Measurements from ENCODE around the gene IRGQ. TPM values are rescaled to one million over a fixed set of nuclear protein-coding genes. Genes with fewer than 3 reads are reported as not detected.

The IRGQ gene
- polyA plus RNA-seq, 1 donor from 2014 or later, result 156 TPM

DNA sequence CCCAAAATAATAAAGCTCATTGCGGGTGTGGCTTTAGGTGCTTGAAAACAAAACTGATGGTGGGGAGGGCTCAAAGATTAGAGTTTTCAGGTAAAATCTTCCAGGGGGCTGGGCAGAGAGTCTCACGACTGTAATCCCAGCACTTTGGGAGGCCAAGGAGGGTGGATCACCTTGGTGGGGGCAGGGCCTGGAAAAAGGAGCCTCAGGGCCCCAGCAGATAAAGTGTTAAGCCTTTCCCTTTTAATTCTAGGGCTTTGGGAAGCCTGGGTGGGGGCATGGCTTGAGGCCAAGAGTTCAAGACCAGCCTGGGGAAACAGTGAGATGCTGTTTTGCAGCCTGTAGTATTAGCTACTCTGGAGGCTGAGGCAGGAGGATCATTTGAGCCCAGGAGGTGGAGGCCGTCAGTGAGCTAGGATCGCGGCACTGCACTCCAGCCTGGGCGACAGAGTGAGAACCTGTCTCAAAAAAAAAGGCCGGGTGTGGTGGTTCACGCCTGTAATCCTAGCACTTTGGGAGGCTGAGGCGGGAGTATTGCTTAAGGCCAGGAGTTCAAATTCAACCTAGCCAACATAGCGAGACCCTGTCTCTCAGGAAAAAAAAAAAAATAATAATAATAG, 1.7 kb downstream of the IRGQ start:
- Histone ChIP-seq H2AFZ (ENCODE audit: low read depth, low read length) (no peak overlapping the region), H3K9me2 (ENCODE audit: insufficient read depth, low read length) (no peaks in the 10 kb centered on the region), H3K9me3 (ENCODE audit: low read length) (no peaks in the 10 kb centered on the region), H3F3A (ENCODE audit: insufficient read depth, low read length, poor library complexity, severe bottlenecking) (no peaks in the 10 kb centered on the region), H3K4me3 (ENCODE audit: low read length) (peak overlapping the region; percentile 99), H3K27ac (ENCODE audit: low read length) (peak overlapping the region; percentile 99), H3K27me3 (ENCODE audit: insufficient read depth, low read depth, low read length) (no peaks in the 10 kb centered on the region), H3K36me3 (ENCODE audit: insufficient read depth, low read length) (no peaks in the 10 kb centered on the region), H3K4me2 (ENCODE audit: low read length) (peak overlapping the region; percentile 78), H4K20me1 (ENCODE audit: insufficient read depth) (peaks cover 4% of the 10 kb centered on the region), H3K79me2 (replicated peaks; ENCODE audit: insufficient read depth, low read length) (peaks cover 42% of the 10 kb centered on the region), H3K9ac (ENCODE audit: low read length) (peak overlapping the region; percentile 99)
- TF ChIP-seq TAF1 (IDR thresholded peaks at IDR 0.05; ENCODE audit: low read depth) (no peak), MXI1 (conservative IDR thresholded peaks at IDR 0.05; ENCODE audit: poor library complexity, severe bottlenecking) (no peak), SMC3 (conservative IDR thresholded peaks at IDR 0.05; ENCODE audit: poor library complexity) (no peak), RAD21 (conservative IDR thresholded peaks at IDR 0.05) (no peak), POLR2AphosphoS5 (IDR thresholded peaks at IDR 0.05) (no peak), EZH2 (IDR thresholded peaks at IDR 0.05; ENCODE audit: borderline replicate concordance, insufficient read depth, low read length, poor library complexity, severe bottlenecking) (no peak), EP300 (conservative IDR thresholded peaks at IDR 0.05; ENCODE audit: poor library complexity, severe bottlenecking) (no peak)
- TF ChIP-seq, protein P1, sequence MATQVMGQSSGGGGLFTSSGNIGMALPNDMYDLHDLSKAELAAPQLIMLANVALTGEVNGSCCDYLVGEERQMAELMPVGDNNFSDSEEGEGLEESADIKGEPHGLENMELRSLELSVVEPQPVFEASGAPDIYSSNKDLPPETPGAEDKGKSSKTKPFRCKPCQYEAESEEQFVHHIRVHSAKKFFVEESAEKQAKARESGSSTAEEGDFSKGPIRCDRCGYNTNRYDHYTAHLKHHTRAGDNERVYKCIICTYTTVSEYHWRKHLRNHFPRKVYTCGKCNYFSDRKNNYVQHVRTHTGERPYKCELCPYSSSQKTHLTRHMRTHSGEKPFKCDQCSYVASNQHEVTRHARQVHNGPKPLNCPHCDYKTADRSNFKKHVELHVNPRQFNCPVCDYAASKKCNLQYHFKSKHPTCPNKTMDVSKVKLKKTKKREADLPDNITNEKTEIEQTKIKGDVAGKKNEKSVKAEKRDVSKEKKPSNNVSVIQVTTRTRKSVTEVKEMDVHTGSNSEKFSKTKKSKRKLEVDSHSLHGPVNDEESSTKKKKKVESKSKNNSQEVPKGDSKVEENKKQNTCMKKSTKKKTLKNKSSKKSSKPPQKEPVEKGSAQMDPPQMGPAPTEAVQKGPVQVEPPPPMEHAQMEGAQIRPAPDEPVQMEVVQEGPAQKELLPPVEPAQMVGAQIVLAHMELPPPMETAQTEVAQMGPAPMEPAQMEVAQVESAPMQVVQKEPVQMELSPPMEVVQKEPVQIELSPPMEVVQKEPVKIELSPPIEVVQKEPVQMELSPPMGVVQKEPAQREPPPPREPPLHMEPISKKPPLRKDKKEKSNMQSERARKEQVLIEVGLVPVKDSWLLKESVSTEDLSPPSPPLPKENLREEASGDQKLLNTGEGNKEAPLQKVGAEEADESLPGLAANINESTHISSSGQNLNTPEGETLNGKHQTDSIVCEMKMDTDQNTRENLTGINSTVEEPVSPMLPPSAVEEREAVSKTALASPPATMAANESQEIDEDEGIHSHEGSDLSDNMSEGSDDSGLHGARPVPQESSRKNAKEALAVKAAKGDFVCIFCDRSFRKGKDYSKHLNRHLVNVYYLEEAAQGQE (IDR thresholded peaks at IDR 0.05; ENCODE audit: borderline replicate concordance), result no peak
- TF ChIP-seq, protein P2, sequence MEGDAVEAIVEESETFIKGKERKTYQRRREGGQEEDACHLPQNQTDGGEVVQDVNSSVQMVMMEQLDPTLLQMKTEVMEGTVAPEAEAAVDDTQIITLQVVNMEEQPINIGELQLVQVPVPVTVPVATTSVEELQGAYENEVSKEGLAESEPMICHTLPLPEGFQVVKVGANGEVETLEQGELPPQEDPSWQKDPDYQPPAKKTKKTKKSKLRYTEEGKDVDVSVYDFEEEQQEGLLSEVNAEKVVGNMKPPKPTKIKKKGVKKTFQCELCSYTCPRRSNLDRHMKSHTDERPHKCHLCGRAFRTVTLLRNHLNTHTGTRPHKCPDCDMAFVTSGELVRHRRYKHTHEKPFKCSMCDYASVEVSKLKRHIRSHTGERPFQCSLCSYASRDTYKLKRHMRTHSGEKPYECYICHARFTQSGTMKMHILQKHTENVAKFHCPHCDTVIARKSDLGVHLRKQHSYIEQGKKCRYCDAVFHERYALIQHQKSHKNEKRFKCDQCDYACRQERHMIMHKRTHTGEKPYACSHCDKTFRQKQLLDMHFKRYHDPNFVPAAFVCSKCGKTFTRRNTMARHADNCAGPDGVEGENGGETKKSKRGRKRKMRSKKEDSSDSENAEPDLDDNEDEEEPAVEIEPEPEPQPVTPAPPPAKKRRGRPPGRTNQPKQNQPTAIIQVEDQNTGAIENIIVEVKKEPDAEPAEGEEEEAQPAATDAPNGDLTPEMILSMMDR (IDR thresholded peaks at IDR 0.05; ENCODE audit: poor library complexity, severe bottlenecking), result no peak

DNA sequence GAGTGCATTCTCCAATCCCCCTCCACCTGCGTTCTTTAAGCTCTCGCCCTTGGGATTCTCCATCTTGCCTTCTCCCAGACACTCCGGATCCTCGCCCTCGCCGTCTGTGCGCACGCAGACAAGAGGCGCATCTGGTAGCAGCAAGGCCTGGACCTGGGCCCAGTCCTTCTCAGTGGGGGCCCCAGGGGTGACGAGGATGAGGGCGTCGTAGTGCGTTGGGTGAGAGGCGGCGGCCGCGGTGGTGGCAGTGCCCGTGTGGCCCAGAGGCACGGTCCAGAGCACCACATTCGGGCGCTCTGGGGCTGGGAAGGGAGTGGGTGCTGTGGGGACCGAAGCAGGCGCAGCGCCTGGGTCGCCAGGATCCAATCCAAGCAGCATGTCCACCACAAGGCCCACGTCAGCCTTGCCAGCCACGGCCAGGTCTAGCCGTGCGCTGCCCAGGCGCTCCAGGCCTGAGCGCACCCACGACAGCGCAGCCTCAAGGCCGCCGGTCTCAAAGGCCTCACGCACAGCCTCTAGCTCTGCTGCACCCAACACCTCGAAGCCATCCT, 3.1 kb downstream of the IRGQ start:
- H3K27ac ChIP-seq (ENCODE audit: low read length), result no peak overlapping the region
- H3K79me2 ChIP-seq (replicated peaks; ENCODE audit: insufficient read depth, low read length), result peaks cover 41% of the 10 kb centered on the region

More for the DNA sequence above, 3.1 kb downstream of the IRGQ start:
- Histone ChIP-seq H3K9ac (ENCODE audit: low read length) (peak overlapping the region; percentile 99), H3K36me3 (ENCODE audit: insufficient read depth, low read length) (no peaks in the 10 kb centered on the region), H3K9me3 (ENCODE audit: low read length) (no peaks in the 10 kb centered on the region), H4K20me1 (ENCODE audit: insufficient read depth) (peaks cover 4% of the 10 kb centered on the region), H3F3A (ENCODE audit: insufficient read depth, low read length, poor library complexity, severe bottlenecking) (no peaks in the 10 kb centered on the region), H3K9me2 (ENCODE audit: insufficient read depth, low read length) (no peaks in the 10 kb centered on the region), H3K4me2 (ENCODE audit: low read length) (no peak overlapping the region), H2AFZ (ENCODE audit: low read depth, low read length) (no peak overlapping the region), H3K27me3 (ENCODE audit: insufficient read depth, low read depth, low read length) (no peaks in the 10 kb centered on the region), H3K4me3 (ENCODE audit: low read length) (peak overlapping the region; percentile 99)
- TF ChIP-seq, protein P1 (IDR thresholded peaks at IDR 0.05; ENCODE audit: borderline replicate concordance), result no peak
- TF ChIP-seq EZH2 (IDR thresholded peaks at IDR 0.05; ENCODE audit: borderline replicate concordance, insufficient read depth, low read length, poor library complexity, severe bottlenecking) (no peak), EP300 (conservative IDR thresholded peaks at IDR 0.05; ENCODE audit: poor library complexity, severe bottlenecking) (no peak), POLR2AphosphoS5 (IDR thresholded peaks at IDR 0.05) (no peak), SMC3 (conservative IDR thresholded peaks at IDR 0.05; ENCODE audit: poor library complexity) (no peak), MXI1 (conservative IDR thresholded peaks at IDR 0.05; ENCODE audit: poor library complexity, severe bottlenecking) (no peak)
- TF ChIP-seq, protein P2 (IDR thresholded peaks at IDR 0.05; ENCODE audit: poor library complexity, severe bottlenecking), result no peak
